GM18507 (cell line): Measurements from ENCODE around the gene FGD4.

ENCODE experiments used
- DNase-seq: peaks from one replicate; pipeline ENCODE4 v3.0.0; 2011; ENCODE audit warnings: low read depth; ENCODE audit not compliant: insufficient read length; ENCODE audit errors: extremely low spot score
- FAIRE-seq: peaks from 2 replicates; lab custom pipeline; 2011; peaks lifted over from hg19 to GRCh38; lab: Jason Lieb, UNC

The FGD4 gene

GRCh38 chr12:32399370-32400113 is at the start of gene FGD4:
Gene FGD4, plus strand, starts transcription at chr12:32399558.
- FAIRE-seq: no peak
- DNase-seq: peak; percentile 54

GRCh38 chr12:32353540-32353939 is 45.8 kb upstream of the FGD4 start:
- DNase-seq (no peak), FAIRE-seq (no peak)

GRCh38 chr12:32357601-32358249 is 41.6 kb upstream of the FGD4 start:
- DNase-seq (no peak), FAIRE-seq (no peak)

GRCh38 chr12:32360956-32361355 is 38.4 kb upstream of the FGD4 start:
- DNase-seq (no peak), FAIRE-seq (no peak)

- no peak for DNase-seq
- FAIRE-seq: no peak
Measured at GRCh38 chr12:32362892-32363291, 36.5 kb upstream of the FGD4 start.

GRCh38 chr12:32365473-32366064 is 33.8 kb upstream of the FGD4 start:
- peak; percentile 36 for DNase-seq
- peak; percentile 67 for FAIRE-seq

GRCh38 chr12:32366714-32367113 is 32.6 kb upstream of the FGD4 start:
- DNase-seq: no peak
- FAIRE-seq: no peak

- FAIRE-seq (no peak), DNase-seq (no peak)
Measured at GRCh38 chr12:32367381-32367780, 32.0 kb upstream of the FGD4 start.

GRCh38 chr12:32369202-32369601 is 30.2 kb upstream of the FGD4 start:
- FAIRE-seq: no peak

GRCh38 chr12:32377344-32378055 is 21.9 kb upstream of the FGD4 start:
- no peak for FAIRE-seq
- no peak for DNase-seq

More at GRCh38 chr12:32369202-32369601, 30.2 kb upstream of the FGD4 start:
- DNase-seq: no peak

- DNase-seq: no peak
- no peak for FAIRE-seq
Measured at GRCh38 chr12:32379213-32379612, 20.1 kb upstream of the FGD4 start.

- FAIRE-seq (peak; percentile 12), DNase-seq (no peak)
Measured at GRCh38 chr12:32379667-32380066, 19.7 kb upstream of the FGD4 start.

- FAIRE-seq (no peak), DNase-seq (no peak)
Measured at GRCh38 chr12:32382226-32382625, 17.1 kb upstream of the FGD4 start.

GRCh38 chr12:32390572-32391219 is 8.7 kb upstream of the FGD4 start:
- DNase-seq (no peak), FAIRE-seq (no peak)

GRCh38 chr12:32395026-32395425 is 4.3 kb upstream of the FGD4 start:
- FAIRE-seq: no peak
- DNase-seq: no peak

GRCh38 chr12:32397696-32398095 is 1.7 kb upstream of the FGD4 start:
- FAIRE-seq (no peak), DNase-seq (no peak)

GRCh38 chr12:32398181-32398580 is 1.2 kb upstream of the FGD4 start:
- DNase-seq: no peak
- no peak for FAIRE-seq

- DNase-seq: no peak
- FAIRE-seq: no peak
Measured at GRCh38 chr12:32398816-32399369, 465 bp upstream of the FGD4 start.

- FAIRE-seq (no peak), DNase-seq (no peak)
Measured at GRCh38 chr12:32400114-32400672, 835 bp downstream of the FGD4 start.
